ENCODE data around the gene TSPAN9. TPM values are rescaled to one million over a fixed set of nuclear protein-coding genes. Genes with fewer than 3 reads are reported as not detected.

TSPAN9 gene
- total RNA-seq, 2 donors from 2014 or later: 14.0 to 18.5 TPM

GRCh38 chr12:3269594-3269993 lies 192.4 kb downstream of the TSPAN9 start:
- no peaks in the 10 kb centered on the region for H3K9me3 ChIP-seq
- H3K4me1 ChIP-seq: no peaks in the 10 kb centered on the region
- 84 to 90% methylated on average over 11 of the region's 11 CpGs for WGBS, 2 donors
- H3K27ac ChIP-seq: no peak overlapping the region
- TF ChIP-seq, protein P1, sequence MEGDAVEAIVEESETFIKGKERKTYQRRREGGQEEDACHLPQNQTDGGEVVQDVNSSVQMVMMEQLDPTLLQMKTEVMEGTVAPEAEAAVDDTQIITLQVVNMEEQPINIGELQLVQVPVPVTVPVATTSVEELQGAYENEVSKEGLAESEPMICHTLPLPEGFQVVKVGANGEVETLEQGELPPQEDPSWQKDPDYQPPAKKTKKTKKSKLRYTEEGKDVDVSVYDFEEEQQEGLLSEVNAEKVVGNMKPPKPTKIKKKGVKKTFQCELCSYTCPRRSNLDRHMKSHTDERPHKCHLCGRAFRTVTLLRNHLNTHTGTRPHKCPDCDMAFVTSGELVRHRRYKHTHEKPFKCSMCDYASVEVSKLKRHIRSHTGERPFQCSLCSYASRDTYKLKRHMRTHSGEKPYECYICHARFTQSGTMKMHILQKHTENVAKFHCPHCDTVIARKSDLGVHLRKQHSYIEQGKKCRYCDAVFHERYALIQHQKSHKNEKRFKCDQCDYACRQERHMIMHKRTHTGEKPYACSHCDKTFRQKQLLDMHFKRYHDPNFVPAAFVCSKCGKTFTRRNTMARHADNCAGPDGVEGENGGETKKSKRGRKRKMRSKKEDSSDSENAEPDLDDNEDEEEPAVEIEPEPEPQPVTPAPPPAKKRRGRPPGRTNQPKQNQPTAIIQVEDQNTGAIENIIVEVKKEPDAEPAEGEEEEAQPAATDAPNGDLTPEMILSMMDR (IDR thresholded peaks at IDR 0.05): no peak
- no peak for TF ChIP-seq POLR2A (IDR thresholded peaks at IDR 0.05)
- no peak overlapping the region for H3K4me3 ChIP-seq
- no peaks in the 10 kb centered on the region for H3K27me3 ChIP-seq
- ATAC-seq (no peak), DNase-seq (no peak)
- intact Hi-C loops (cut with DNase I): no loop called here
- no peaks in the 10 kb centered on the region for H3K36me3 ChIP-seq (replicated peaks in 1 of 2; ENCODE audit: insufficient read depth in 1 of 2, low read depth in 2 of 2)

DNA sequence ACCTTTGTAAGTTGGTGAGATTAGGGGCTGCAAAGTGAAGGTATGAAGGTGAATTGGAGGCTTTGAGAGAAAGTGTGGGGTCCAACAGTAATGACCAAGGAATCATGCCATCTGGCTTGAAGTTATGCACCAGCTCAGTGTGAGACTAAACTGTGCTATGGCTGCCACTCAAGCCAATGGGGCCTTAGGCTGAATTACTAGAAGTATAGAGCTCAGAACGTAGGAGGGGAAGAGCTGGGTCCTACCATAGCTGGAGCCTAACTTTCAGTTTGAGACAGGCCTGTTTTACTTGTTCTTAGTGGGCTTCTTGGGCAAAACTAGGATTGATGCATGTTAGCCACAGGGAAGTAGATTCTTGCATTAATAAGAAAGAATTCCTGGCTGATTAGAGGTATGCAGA lies 194.0 kb downstream of the TSPAN9 start:
- no peak for TF ChIP-seq POLR2A (IDR thresholded peaks at IDR 0.05)
- TF ChIP-seq, protein P1 (IDR thresholded peaks at IDR 0.05): no peak
- intact Hi-C loops (cut with DNase I): loop anchor here (5.0 kb wide), 1 partner anchor 134 kb away; no protein-coding TSS in a partner anchor

GRCh38 chr12:3271639-3272038 lies 194.5 kb downstream of the TSPAN9 start:
- Histone ChIP-seq H3K27ac (no peak overlapping the region), H3K36me3 (replicated peaks in 1 of 2; ENCODE audit: insufficient read depth in 1 of 2, low read depth in 2 of 2) (no peaks in the 10 kb centered on the region), H3K4me3 (no peak overlapping the region), H3K27me3 (no peaks in the 10 kb centered on the region), H3K4me1 (no peaks in the 10 kb centered on the region), H3K9me3 (no peaks in the 10 kb centered on the region)
- DNase-seq: no peak
- intact Hi-C loops (cut with DNase I): loop anchor here (5.0 kb wide), 1 partner anchor 134 kb away; no protein-coding TSS in a partner anchor
- no peak for TF ChIP-seq POLR2A (IDR thresholded peaks at IDR 0.05)
- TF ChIP-seq, protein P1 (IDR thresholded peaks at IDR 0.05): no peak
- no peak for ATAC-seq
- 86 to 93% methylated on average over 6 of the region's 6 CpGs for WGBS, 2 donors

More for the DNA sequence above, 194.0 kb downstream of the TSPAN9 start:
- H3K27ac ChIP-seq: no peak overlapping the region
- no peaks in the 10 kb centered on the region for H3K36me3 ChIP-seq (replicated peaks in 1 of 2; ENCODE audit: insufficient read depth in 1 of 2, low read depth in 2 of 2)
- no peak for DNase-seq
- WGBS, 2 donors: 43 to 89% methylated on average over 1 of the region's 1 CpG
- no peaks in the 10 kb centered on the region for H3K4me1 ChIP-seq
- H3K27me3 ChIP-seq: no peaks in the 10 kb centered on the region
- no peaks in the 10 kb centered on the region for H3K9me3 ChIP-seq
- ATAC-seq: no peak
- H3K4me3 ChIP-seq: no peak overlapping the region

GRCh38 chr12:3272958-3273357 lies 195.8 kb downstream of the TSPAN9 start:
- no peaks in the 10 kb centered on the region for H3K27me3 ChIP-seq
- TF ChIP-seq, protein P1 (IDR thresholded peaks at IDR 0.05): no peak
- H3K4me1 ChIP-seq: no peaks in the 10 kb centered on the region
- no peak overlapping the region for H3K27ac ChIP-seq
- H3K9me3 ChIP-seq: no peaks in the 10 kb centered on the region
- WGBS, 2 donors: 90 to 93% methylated on average over 8 to 9 of the region's 9 CpGs
- no peak for DNase-seq
- intact Hi-C loops (cut with DNase I): loop anchor here (5.0 kb wide), 1 partner anchor 136 kb away; no protein-coding TSS in a partner anchor
- no peak for ATAC-seq
- H3K4me3 ChIP-seq: no peak overlapping the region
- no peaks in the 10 kb centered on the region for H3K36me3 ChIP-seq (replicated peaks in 1 of 2; ENCODE audit: insufficient read depth in 1 of 2, low read depth in 2 of 2)

- intact Hi-C loops (cut with DNase I): loop anchor here (5.0 kb wide), 1 partner anchor 136 kb away; no protein-coding TSS in a partner anchor
- ATAC-seq (no peak), DNase-seq (no peak)
- no peaks in the 10 kb centered on the region for H3K36me3 ChIP-seq (replicated peaks in 1 of 2; ENCODE audit: insufficient read depth in 1 of 2, low read depth in 2 of 2)
- TF ChIP-seq POLR2A (IDR thresholded peaks at IDR 0.05): no peak
- TF ChIP-seq, protein P1 (IDR thresholded peaks at IDR 0.05): no peak
- H3K27me3 ChIP-seq: no peaks in the 10 kb centered on the region
- 84 to 87% methylated on average over 5 to 7 of the region's 7 CpGs for WGBS, 2 donors
- no peak overlapping the region for H3K27ac ChIP-seq
- no peaks in the 10 kb centered on the region for H3K9me3 ChIP-seq
- H3K4me3 ChIP-seq: no peak overlapping the region
- H3K4me1 ChIP-seq: no peaks in the 10 kb centered on the region
These were observed 196.3 kb downstream of the TSPAN9 start for GRCh38 chr12:3273409-3273853.

Data from body of pancreas (tissue), 4 donors.